HL-60 (cell line): ENCODE measurements around the gene ANO2.

Experiments used
- DNase-seq, 2 experiments: peaks; one replicate each; pipeline ENCODE4 v3.0.0-alpha.2; 2010 to 2020; ENCODE audit warnings: low read depth in 1 of 2, low spot score in 1 of 2
- H3K27ac ChIP-seq: fragments of 250-450 bp; sonication (Bioruptor Pico); replicated peaks from 2 replicates; pipeline ENCODE4 v1.5.1; 2020; ENCODE audit warnings: mild to moderate bottlenecking, moderate library complexity
- H3K27me3 ChIP-seq: fragments of 250-450 bp; sonication (Bioruptor Pico); 2 replicates; pipeline ENCODE4 v1.5.1; 2021; ENCODE audit warnings: mild to moderate bottlenecking, moderate library complexity; ENCODE audit not compliant: insufficient read depth, poor library complexity, severe bottlenecking
- H3K4me3 ChIP-seq: replicated peaks from 2 replicates; pipeline ENCODE4 v1.5.1; 2011; ENCODE audit warnings: mild to moderate bottlenecking, control low read depth, low read length; ENCODE audit not compliant: insufficient read depth
- GABPA ChIP-seq: IDR thresholded peaks from 2 replicates; pipeline ENCODE4 v1.6.1; 2012; ENCODE audit warnings: low read depth
- POLR2AphosphoS5 ChIP-seq: IDR thresholded peaks from 2 replicates; pipeline ENCODE4 v1.6.1; 2012; ENCODE audit warnings: low read depth
- SPI1 ChIP-seq: IDR thresholded peaks from 2 replicates; pipeline ENCODE4 v1.6.1; 2012; ENCODE audit warnings: low read depth, mild to moderate bottlenecking, borderline replicate concordance
- TF ChIP-seq, protein P1 (sequence below): IDR thresholded peaks from 2 replicates; pipeline ENCODE4 v1.6.1; 2012; ENCODE audit warnings: low read depth; ENCODE audit not compliant: insufficient replicate concordance
- TF ChIP-seq, protein P2 (sequence below): IDR thresholded peaks from one replicate; pipeline ENCODE4 v1.5.1; 2011; ENCODE audit warnings: low read length, control low read depth, inconsistent platforms; ENCODE audit not compliant: insufficient read depth

ANO2 gene

DNA sequence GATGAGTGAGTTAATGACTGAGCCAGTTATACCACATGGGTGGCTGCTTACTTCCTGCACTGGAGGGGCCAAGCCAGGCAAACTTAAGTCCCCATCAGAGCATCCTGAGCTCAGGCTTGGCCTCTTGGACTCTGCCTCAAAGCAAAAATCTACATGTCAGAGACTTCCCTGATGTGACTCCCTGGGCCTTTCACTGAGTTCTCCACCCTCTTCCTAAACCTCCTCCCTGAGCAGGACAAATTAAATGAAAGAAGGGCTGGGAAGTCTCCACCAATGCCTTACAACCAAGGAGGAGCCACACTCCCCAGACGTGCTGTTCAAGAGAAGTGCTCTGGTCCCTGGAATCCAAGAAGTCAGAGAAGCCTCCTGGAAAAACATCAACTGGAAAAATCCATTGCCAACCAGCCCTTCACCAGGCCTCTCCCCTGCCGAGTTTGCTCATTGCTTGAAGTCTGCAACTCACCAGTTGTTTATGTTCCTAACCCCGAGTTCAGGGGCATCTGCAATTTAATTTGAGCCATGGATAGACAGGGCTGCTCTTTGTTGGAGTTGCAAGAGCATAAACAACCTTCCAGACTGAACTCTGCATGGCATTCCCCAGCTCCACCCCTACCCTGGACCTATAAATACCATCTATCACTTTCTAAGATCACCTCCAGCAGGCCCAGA is 160.5 kb downstream of the ANO2 start:
- Histone ChIP-seq H3K4me3 (no peak overlapping the region), H3K27me3 (no peaks in the 10 kb centered on the region), H3K27ac (no peak overlapping the region)
- DNase-seq: no peak
- TF ChIP-seq, protein P1, sequence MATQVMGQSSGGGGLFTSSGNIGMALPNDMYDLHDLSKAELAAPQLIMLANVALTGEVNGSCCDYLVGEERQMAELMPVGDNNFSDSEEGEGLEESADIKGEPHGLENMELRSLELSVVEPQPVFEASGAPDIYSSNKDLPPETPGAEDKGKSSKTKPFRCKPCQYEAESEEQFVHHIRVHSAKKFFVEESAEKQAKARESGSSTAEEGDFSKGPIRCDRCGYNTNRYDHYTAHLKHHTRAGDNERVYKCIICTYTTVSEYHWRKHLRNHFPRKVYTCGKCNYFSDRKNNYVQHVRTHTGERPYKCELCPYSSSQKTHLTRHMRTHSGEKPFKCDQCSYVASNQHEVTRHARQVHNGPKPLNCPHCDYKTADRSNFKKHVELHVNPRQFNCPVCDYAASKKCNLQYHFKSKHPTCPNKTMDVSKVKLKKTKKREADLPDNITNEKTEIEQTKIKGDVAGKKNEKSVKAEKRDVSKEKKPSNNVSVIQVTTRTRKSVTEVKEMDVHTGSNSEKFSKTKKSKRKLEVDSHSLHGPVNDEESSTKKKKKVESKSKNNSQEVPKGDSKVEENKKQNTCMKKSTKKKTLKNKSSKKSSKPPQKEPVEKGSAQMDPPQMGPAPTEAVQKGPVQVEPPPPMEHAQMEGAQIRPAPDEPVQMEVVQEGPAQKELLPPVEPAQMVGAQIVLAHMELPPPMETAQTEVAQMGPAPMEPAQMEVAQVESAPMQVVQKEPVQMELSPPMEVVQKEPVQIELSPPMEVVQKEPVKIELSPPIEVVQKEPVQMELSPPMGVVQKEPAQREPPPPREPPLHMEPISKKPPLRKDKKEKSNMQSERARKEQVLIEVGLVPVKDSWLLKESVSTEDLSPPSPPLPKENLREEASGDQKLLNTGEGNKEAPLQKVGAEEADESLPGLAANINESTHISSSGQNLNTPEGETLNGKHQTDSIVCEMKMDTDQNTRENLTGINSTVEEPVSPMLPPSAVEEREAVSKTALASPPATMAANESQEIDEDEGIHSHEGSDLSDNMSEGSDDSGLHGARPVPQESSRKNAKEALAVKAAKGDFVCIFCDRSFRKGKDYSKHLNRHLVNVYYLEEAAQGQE: no peak

DNA sequence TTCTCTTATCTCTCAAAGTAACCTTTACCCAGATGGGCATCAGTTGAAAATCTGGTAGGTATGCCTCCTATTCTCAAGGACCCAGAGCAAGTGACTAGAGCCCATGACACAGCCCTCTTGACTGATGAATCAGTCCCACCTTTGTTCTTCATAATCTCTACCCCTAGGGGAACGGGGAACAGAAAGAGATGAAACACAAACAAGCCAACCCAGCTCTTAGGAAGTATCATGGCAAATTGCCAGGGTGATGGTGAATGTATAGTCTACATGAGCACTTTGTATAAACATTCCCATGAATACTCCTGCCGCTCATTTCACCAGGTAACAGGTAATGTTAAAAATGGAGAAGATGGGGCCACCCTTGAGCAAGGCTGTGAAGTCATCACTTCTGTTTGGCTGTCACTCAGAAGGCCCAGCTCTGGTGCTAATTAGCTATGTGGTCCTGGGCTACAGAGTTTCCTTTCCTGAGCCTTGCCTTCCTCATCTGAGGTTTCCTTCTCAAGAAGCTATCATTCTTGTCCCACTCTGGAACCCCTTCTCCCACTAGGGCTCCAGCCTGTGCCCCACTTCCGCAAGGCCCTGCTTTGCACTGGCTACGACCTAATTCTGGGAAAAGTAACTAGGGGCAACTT is 161.7 kb downstream of the ANO2 start:
- no peak for DNase-seq
- H3K27me3 ChIP-seq: no peaks in the 10 kb centered on the region
- TF ChIP-seq POLR2AphosphoS5 (no peak), GABPA (no peak), SPI1 (no peak)
- TF ChIP-seq, protein P1: no peak
- TF ChIP-seq, protein P2, sequence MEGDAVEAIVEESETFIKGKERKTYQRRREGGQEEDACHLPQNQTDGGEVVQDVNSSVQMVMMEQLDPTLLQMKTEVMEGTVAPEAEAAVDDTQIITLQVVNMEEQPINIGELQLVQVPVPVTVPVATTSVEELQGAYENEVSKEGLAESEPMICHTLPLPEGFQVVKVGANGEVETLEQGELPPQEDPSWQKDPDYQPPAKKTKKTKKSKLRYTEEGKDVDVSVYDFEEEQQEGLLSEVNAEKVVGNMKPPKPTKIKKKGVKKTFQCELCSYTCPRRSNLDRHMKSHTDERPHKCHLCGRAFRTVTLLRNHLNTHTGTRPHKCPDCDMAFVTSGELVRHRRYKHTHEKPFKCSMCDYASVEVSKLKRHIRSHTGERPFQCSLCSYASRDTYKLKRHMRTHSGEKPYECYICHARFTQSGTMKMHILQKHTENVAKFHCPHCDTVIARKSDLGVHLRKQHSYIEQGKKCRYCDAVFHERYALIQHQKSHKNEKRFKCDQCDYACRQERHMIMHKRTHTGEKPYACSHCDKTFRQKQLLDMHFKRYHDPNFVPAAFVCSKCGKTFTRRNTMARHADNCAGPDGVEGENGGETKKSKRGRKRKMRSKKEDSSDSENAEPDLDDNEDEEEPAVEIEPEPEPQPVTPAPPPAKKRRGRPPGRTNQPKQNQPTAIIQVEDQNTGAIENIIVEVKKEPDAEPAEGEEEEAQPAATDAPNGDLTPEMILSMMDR: no peak
- H3K27ac ChIP-seq: no peak overlapping the region
- no peak overlapping the region for H3K4me3 ChIP-seq

GRCh38 chr12:5780536-5780935 is 164.5 kb downstream of the ANO2 start:
- DNase-seq: no peak
- Histone ChIP-seq H3K4me3 (no peak overlapping the region), H3K27me3 (no peaks in the 10 kb centered on the region), H3K27ac (no peak overlapping the region)
- TF ChIP-seq, protein P1: no peak
- TF ChIP-seq POLR2AphosphoS5: no peak
- TF ChIP-seq, protein P2: no peak
- TF ChIP-seq GABPA: no peak
- TF ChIP-seq SPI1: no peak
